ENCODE results near the gene POLR1E.

POLR1E gene

DNA sequence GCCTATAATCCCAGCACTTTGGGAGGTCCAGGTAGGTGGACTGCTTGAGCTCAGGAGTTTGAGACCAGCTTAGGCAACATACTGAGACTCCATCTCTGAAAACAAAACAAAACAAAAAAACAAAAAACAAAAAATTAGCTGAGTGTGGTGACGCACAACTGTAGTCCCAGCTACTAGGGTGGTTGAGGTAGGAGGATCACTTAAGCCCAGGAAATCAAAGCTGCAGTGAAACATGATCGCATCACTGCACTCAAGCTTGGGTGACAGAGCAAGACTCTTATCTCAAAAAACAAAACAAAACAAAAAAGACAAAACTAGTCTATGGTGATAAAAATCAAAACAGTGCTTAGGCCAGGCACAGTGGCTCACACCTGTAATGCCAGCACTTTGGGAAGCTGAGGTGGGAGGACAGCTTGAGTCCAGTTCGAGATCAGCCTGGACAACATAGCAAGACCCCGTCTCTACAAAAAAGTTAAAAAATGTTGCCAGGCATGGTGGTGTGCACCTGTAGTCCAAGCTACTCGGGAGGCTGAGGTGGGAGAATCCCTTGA, 61.7 kb downstream of the POLR1E start:
- Histone ChIP-seq H3K79me2 (ENCODE audit: insufficient read depth, low read length) (no peaks in the 10 kb centered on the region), H3K9me2 (replicated peaks; ENCODE audit: insufficient read depth, low read length) (no peaks in the 10 kb centered on the region), H3K9me3 (ENCODE audit: insufficient read depth, low read length) (no peaks in the 10 kb centered on the region), H2AFZ (ENCODE audit: low read depth, low read length, severe bottlenecking) (no peak overlapping the region), H3K36me3 (ENCODE audit: low read length) (no peaks in the 10 kb centered on the region), H3K4me3 (ENCODE audit: insufficient read depth, low read length, poor library complexity, severe bottlenecking) (no peak overlapping the region), H3F3A (ENCODE audit: insufficient read depth) (no peaks in the 10 kb centered on the region), H3K4me2 (ENCODE audit: low read depth, low read length, poor library complexity, severe bottlenecking) (no peak overlapping the region), H3K27me3 (ENCODE audit: low read length) (no peaks in the 10 kb centered on the region), H3K9ac (ENCODE audit: low read length) (no peak overlapping the region), H3K27ac (ENCODE audit: low read depth, low read length) (no peak overlapping the region), H4K20me1 (ENCODE audit: low read depth, low read length) (no peaks in the 10 kb centered on the region)
- TF ChIP-seq EZH2phosphoT487 (conservative IDR thresholded peaks at IDR 0.05; ENCODE audit: low read length) = no peak
- TF ChIP-seq, protein P1, sequence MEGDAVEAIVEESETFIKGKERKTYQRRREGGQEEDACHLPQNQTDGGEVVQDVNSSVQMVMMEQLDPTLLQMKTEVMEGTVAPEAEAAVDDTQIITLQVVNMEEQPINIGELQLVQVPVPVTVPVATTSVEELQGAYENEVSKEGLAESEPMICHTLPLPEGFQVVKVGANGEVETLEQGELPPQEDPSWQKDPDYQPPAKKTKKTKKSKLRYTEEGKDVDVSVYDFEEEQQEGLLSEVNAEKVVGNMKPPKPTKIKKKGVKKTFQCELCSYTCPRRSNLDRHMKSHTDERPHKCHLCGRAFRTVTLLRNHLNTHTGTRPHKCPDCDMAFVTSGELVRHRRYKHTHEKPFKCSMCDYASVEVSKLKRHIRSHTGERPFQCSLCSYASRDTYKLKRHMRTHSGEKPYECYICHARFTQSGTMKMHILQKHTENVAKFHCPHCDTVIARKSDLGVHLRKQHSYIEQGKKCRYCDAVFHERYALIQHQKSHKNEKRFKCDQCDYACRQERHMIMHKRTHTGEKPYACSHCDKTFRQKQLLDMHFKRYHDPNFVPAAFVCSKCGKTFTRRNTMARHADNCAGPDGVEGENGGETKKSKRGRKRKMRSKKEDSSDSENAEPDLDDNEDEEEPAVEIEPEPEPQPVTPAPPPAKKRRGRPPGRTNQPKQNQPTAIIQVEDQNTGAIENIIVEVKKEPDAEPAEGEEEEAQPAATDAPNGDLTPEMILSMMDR (IDR thresholded peaks at IDR 0.05; ENCODE audit: insufficient read depth, low read length, poor library complexity, severe bottlenecking) = no peak

DNA sequence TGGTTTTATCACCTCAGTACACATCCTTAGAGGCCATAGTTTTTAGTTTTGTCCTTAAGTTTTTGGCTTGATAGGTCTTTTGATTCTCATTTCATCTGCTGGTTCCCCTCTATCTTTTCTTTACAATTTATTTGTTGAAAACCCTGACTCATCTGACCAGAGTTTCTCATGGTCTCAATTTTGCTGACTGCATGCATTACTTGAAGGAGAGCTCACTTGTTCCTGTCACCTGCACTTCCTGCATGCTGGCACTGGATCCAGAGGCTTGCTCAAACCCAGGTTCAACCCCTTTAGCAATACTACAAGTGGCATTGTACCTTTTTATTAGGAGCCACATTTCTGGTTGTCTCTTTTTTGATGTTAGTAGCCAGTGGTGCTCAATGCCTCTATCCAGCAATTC, 63.8 kb downstream of the POLR1E start:
- Histone ChIP-seq H3K27me3 (ENCODE audit: low read length) (no peaks in the 10 kb centered on the region), H3K4me2 (ENCODE audit: low read depth, low read length, poor library complexity, severe bottlenecking) (no peak overlapping the region), H2AFZ (ENCODE audit: low read depth, low read length, severe bottlenecking) (no peak overlapping the region), H3K4me3 (ENCODE audit: insufficient read depth, low read length, poor library complexity, severe bottlenecking) (no peak overlapping the region), H3F3A (ENCODE audit: insufficient read depth) (no peaks in the 10 kb centered on the region), H3K27ac (ENCODE audit: low read depth, low read length) (no peak overlapping the region), H3K79me2 (ENCODE audit: insufficient read depth, low read length) (no peaks in the 10 kb centered on the region), H3K36me3 (ENCODE audit: low read length) (no peaks in the 10 kb centered on the region), H3K9me3 (ENCODE audit: insufficient read depth, low read length) (no peaks in the 10 kb centered on the region), H3K9ac (ENCODE audit: low read length) (no peak overlapping the region), H3K9me2 (replicated peaks; ENCODE audit: insufficient read depth, low read length) (no peaks in the 10 kb centered on the region), H4K20me1 (ENCODE audit: low read depth, low read length) (no peaks in the 10 kb centered on the region)
- TF ChIP-seq, protein P1 (IDR thresholded peaks at IDR 0.05; ENCODE audit: insufficient read depth, low read length, poor library complexity, severe bottlenecking) = no peak
- no peak for TF ChIP-seq EZH2phosphoT487 (conservative IDR thresholded peaks at IDR 0.05; ENCODE audit: low read length)

DNA sequence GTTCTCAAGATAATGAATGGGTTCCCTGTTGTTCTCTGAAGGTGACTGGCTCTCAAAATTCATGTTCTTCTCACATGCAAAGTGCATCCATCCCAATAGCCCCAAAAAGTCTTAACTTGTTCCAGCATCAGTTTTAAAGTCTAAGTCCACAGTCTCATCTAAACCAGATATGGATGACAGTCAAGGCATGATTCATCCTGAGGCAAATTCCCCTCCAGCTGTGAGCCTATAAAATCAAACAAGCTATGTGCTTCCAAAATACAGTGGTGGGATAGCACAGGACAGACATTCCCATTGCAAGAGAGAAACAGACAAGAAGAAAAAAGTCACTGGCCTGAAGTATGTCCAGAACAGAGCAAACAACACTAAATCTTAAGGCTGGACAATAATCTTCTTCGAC, 65.0 kb downstream of the POLR1E start:
- H3K9me2 ChIP-seq (replicated peaks; ENCODE audit: insufficient read depth, low read length) = no peaks in the 10 kb centered on the region
- no peaks in the 10 kb centered on the region for H4K20me1 ChIP-seq (ENCODE audit: low read depth, low read length)
- H3K9me3 ChIP-seq (ENCODE audit: insufficient read depth, low read length) = no peaks in the 10 kb centered on the region
- H3K4me2 ChIP-seq (ENCODE audit: low read depth, low read length, poor library complexity, severe bottlenecking) = no peak overlapping the region
- no peak overlapping the region for H3K4me3 ChIP-seq (ENCODE audit: insufficient read depth, low read length, poor library complexity, severe bottlenecking)
- H2AFZ ChIP-seq (ENCODE audit: low read depth, low read length, severe bottlenecking) = no peak overlapping the region
- no peak overlapping the region for H3K9ac ChIP-seq (ENCODE audit: low read length)
- TF ChIP-seq EZH2phosphoT487 (conservative IDR thresholded peaks at IDR 0.05; ENCODE audit: low read length) = no peak
- TF ChIP-seq, protein P1 (IDR thresholded peaks at IDR 0.05; ENCODE audit: insufficient read depth, low read length, poor library complexity, severe bottlenecking) = no peak
- no peak overlapping the region for H3K27ac ChIP-seq (ENCODE audit: low read depth, low read length)
- H3F3A ChIP-seq (ENCODE audit: insufficient read depth) = no peaks in the 10 kb centered on the region
- H3K79me2 ChIP-seq (ENCODE audit: insufficient read depth, low read length) = no peaks in the 10 kb centered on the region
- no peaks in the 10 kb centered on the region for H3K36me3 ChIP-seq (ENCODE audit: low read length)
- H3K27me3 ChIP-seq (ENCODE audit: low read length) = no peaks in the 10 kb centered on the region

Measured in SU-DHL-6 (cell line).